HCT116 (cell line): ENCODE data around the gene TMEM256. TPM values are rescaled to one million over a fixed set of nuclear protein-coding genes. Genes with fewer than 3 reads are reported as not detected.

Experiments
- ATAC-seq: fragments of 200-7000 bp; cut with Tn5 transposase; 2 replicates; pipeline ENCODE4 v1.9.1; 2020; ENCODE audit warnings: mild to moderate bottlenecking, moderate library complexity
- BruUV-seq: library from RNA; stranded (reverse); fragments of 400-500 nt; replicated peaks from 2 replicates; lab custom pipeline; 2021; lab: Mats Ljungman, UMichigan
- CTCF ChIA-PET: fragments of 300-600 bp; sonication (Branson Sonifier 250); formaldehyde crosslinking; loops from one replicate; lab custom pipeline; 2021; ENCODE audit warnings: antibody characterized with exemption; lab: Charles Lee
- POLR2A ChIA-PET: fragments of 300-600, 350-600 bp; sonication (Branson Sonifier 250); formaldehyde crosslinking; loops from one replicate; lab custom pipeline; 2021; ENCODE audit warnings: antibody characterized with exemption; lab: Charles Lee
- RAD21 ChIA-PET, 2 experiments: fragments of 300-600 bp; sonication (Branson Sonifier 250); formaldehyde crosslinking; loops; one replicate each; lab custom pipeline; 2023; ENCODE audit warnings: low total read pairs in 2 of 2; ENCODE audit not compliant: uncharacterized antibody in 2 of 2, unreplicated experiment in 2 of 2, low non-redundant PET in 1 of 2; lab: Charles Lee
- DNase-seq: peaks from one replicate; pipeline ENCODE4 v3.0.0-alpha.2; 2010; ENCODE audit warnings: low read depth, low spot score
- H2AFZ ChIP-seq: fragments of 200-600 bp; shearing (Covaris generic), sonication (generic); 2 replicates; pipeline ENCODE4 v1.6.1; 2017; ENCODE audit warnings: low read depth, mixed run types, mixed read lengths, antibody characterized with exemption, low read length; ENCODE audit not compliant: poor library complexity, severe bottlenecking
- H3K27ac ChIP-seq: 2 replicates; pipeline ENCODE4 v1.5.1; 2012; ENCODE audit warnings: low read depth, low read length
- H3K27me3 ChIP-seq: fragments of 200-600 bp; sonication (generic); 2 replicates; pipeline ENCODE4 v1.6.1; 2016; ENCODE audit warnings: mixed run types, low read length, mixed read lengths; ENCODE audit not compliant: insufficient read depth
- H3K36me3 ChIP-seq, 2 experiments: fragments of 200-500 bp in 1 of 2; fragments of 200-600 bp in 1 of 2; sonication (Bioruptor generic) in 1 of 2; sonication (generic) in 1 of 2; 2 replicates each; pipeline versions ENCODE4 v1.5.1 to v1.6.1; 2014 to 2016; ENCODE audit warnings: low read length in 2 of 2, inconsistent platforms in 1 of 2, mixed read lengths in 1 of 2, mixed run types in 1 of 2; ENCODE audit not compliant: insufficient read depth in 2 of 2, control insufficient read depth in 1 of 2
- H3K4me1 ChIP-seq, 2 experiments: fragments of 200-600 bp in 1 of 2; sonication (generic) in 1 of 2; 2 replicates each; pipeline versions ENCODE4 v1.5.1 to v1.6.1; 2012 to 2017; ENCODE audit warnings: low read length in 2 of 2, inconsistent platforms in 1 of 2, mild to moderate bottlenecking in 1 of 2, mixed read lengths in 1 of 2, mixed run types in 1 of 2, moderate library complexity in 1 of 2; ENCODE audit not compliant: insufficient read depth in 2 of 2, control insufficient read depth in 1 of 2
- H3K4me2 ChIP-seq: fragments of 200-600 bp; sonication (generic); 2 replicates; pipeline ENCODE4 v1.6.1; 2017; ENCODE audit warnings: mixed run types, low read length, mixed read lengths
- H3K4me3 ChIP-seq, 2 experiments: fragments of 200-600 bp in 1 of 2; sonication (generic) in 1 of 2; replicated peaks in 1 of 2; 2 replicates each; pipeline ENCODE4 v1.5.1; 2011 to 2016; ENCODE audit warnings: low read length in 2 of 2, control low read depth in 1 of 2, low read depth in 1 of 2, mild to moderate bottlenecking in 1 of 2, mixed read lengths in 1 of 2, mixed run types in 1 of 2
- H3K79me2 ChIP-seq: fragments of 200-600 bp; sonication (generic); 2 replicates; pipeline ENCODE4 v1.6.1; 2017; ENCODE audit warnings: mild to moderate bottlenecking, mixed run types, low read length, moderate library complexity, mixed read lengths; ENCODE audit not compliant: insufficient read depth
- H3K9ac ChIP-seq: fragments of 200-600 bp; sonication (generic); 2 replicates; pipeline ENCODE4 v1.6.1; 2016; ENCODE audit warnings: low read length, mixed read lengths
- H3K9me2 ChIP-seq: fragments of 200-600 bp; sonication (generic), shearing (Covaris generic); 2 replicates; pipeline ENCODE4 v1.6.1; 2017; ENCODE audit warnings: mixed run types, mild to moderate bottlenecking, moderate library complexity; ENCODE audit not compliant: insufficient read depth
- H3K9me3 ChIP-seq, 2 experiments: fragments of 200-500 bp in 1 of 2; fragments of 200-600 bp in 1 of 2; sonication (Bioruptor generic) in 1 of 2; sonication (generic) in 1 of 2; 2 replicates each; pipeline ENCODE4 v1.6.1; 2014 to 2017; ENCODE audit warnings: low read length in 2 of 2, mixed read lengths in 2 of 2, inconsistent platforms in 1 of 2, low read depth in 1 of 2, mild to moderate bottlenecking in 1 of 2, mixed run types in 1 of 2, moderate library complexity in 1 of 2; ENCODE audit not compliant: control insufficient read depth in 1 of 2, insufficient read depth in 1 of 2
- H4K20me1 ChIP-seq: fragments of 200-600 bp; sonication (generic), shearing (Covaris generic); 2 replicates; pipeline ENCODE4 v1.6.1; 2017; ENCODE audit warnings: mixed run types, mild to moderate bottlenecking, moderate library complexity; ENCODE audit not compliant: insufficient read depth
- CBX3 ChIP-seq: IDR thresholded peaks from 2 replicates; pipeline ENCODE4 v1.6.1; 2012; ENCODE audit warnings: low read depth
- CEBPB ChIP-seq: IDR thresholded peaks from 2 replicates; pipeline ENCODE4 v1.6.1; 2012; ENCODE audit warnings: low read depth
- EGR1 ChIP-seq: IDR thresholded peaks from 2 replicates; pipeline ENCODE4 v1.6.1; 2012; ENCODE audit warnings: low read depth
- EZH2 ChIP-seq: fragments of 200-600 bp; sonication (generic); IDR thresholded peaks from 2 replicates; pipeline ENCODE4 v1.6.1; 2017; ENCODE audit warnings: antibody characterized with exemption, mixed run types
- EZH2phosphoT487 ChIP-seq: fragments of 200-600 bp; IDR thresholded peaks from 2 replicates; pipeline ENCODE4 v1.6.1; 2018; ENCODE audit warnings: antibody characterized with exemption, borderline replicate concordance
- FOSL1 ChIP-seq: IDR thresholded peaks from 2 replicates; pipeline ENCODE4 v1.6.1; 2012; ENCODE audit warnings: low read depth
- POLR2AphosphoS5 ChIP-seq: IDR thresholded peaks from 2 replicates; pipeline ENCODE4 v1.6.1; 2011; ENCODE audit warnings: mild to moderate bottlenecking, low read depth, low read length, moderate library complexity
- RAD21 ChIP-seq: IDR thresholded peaks from 2 replicates; pipeline ENCODE4 v1.6.1; 2012; ENCODE audit warnings: low read depth, mild to moderate bottlenecking
- SIN3A ChIP-seq: IDR thresholded peaks from 2 replicates; pipeline ENCODE4 v1.6.1; 2012; ENCODE audit warnings: low read depth
- SP1 ChIP-seq: IDR thresholded peaks from 2 replicates; pipeline ENCODE4 v1.6.1; 2012; ENCODE audit warnings: low read depth
- TCF7L2 ChIP-seq: IDR thresholded peaks from 2 replicates; pipeline ENCODE4 v1.7.0; 2011; ENCODE audit warnings: borderline replicate concordance, inconsistent platforms; ENCODE audit not compliant: insufficient read depth, insufficient read length; ENCODE audit errors: extremely low read depth
- YY1 ChIP-seq: IDR thresholded peaks from 2 replicates; pipeline ENCODE4 v1.6.1; 2011; ENCODE audit warnings: low read length, low read depth, moderate library complexity, mild to moderate bottlenecking; ENCODE audit not compliant: insufficient replicate concordance; ENCODE audit errors: extremely low read depth
- ZFX ChIP-seq: fragments of 450-650 bp; IDR thresholded peaks from 2 replicates; pipeline ENCODE4 v1.6.1; 2017
- ZNF274 ChIP-seq: fragments of 200-500 bp; sonication (Bioruptor generic); IDR thresholded peaks from 2 replicates; pipeline ENCODE4 v1.6.1; 2014; ENCODE audit warnings: mild to moderate bottlenecking, low read depth, low read length, inconsistent platforms
- intact Hi-C: fragments of 100-400 bp; cut with micrococcal nuclease; formaldehyde crosslinking; loops from 2 replicates; pipeline ENCODE4 v1.10.0; 2022
- total RNA-seq: library from RNA; stranded (reverse); gene quantifications from one replicate; pipeline ENCODE4 v1.2.1, GENCODE V29; 2021; ENCODE audit not compliant: unreplicated experiment
- TF ChIP-seq, protein P1 (sequence below): IDR thresholded peaks from 2 replicates; pipeline ENCODE4 v1.6.1; 2012; ENCODE audit warnings: low read depth
- TF ChIP-seq, protein P2 (sequence below): IDR thresholded peaks from 2 replicates; pipeline ENCODE4 v1.6.1; 2011; ENCODE audit warnings: mild to moderate bottlenecking, low read length, moderate library complexity; ENCODE audit not compliant: insufficient replicate concordance; ENCODE audit errors: extremely low read depth

TMEM256 gene
- total RNA-seq, 1 experiment from 2014 or later = 110 TPM

DNA sequence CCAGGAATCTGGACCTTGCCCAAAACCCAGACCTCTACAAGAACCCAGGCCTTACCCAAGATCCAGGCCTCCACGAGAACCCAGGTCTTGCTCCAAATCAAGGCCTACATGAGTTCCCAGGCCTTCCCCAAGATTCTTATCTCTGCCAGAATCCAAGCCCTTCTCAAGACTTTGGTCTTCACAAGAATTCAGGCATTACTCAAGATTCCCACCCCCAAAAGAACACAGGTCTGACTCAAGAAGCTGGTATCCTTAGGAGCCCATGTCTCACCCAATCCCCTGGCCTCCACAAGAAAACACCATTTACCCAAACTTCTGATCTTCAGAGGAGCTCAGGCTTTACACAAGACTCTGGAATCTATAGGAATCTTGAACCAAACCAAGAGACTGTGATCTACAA is 27.3 kb upstream of the TMEM256 start:
- ChIA-PET POLR2A (no interaction called here), CTCF (no interaction called here), RAD21 (no interaction called here)
- no TSS peak for BruUV-seq
- no peak overlapping the region for H3K4me2 ChIP-seq
- H3K79me2 ChIP-seq = no peaks in the 10 kb centered on the region
- no peaks in the 10 kb centered on the region; a peak in 1 of 4 replicates for H3K9me3 ChIP-seq
- peaks cover under 1 to 16% of the 10 kb centered on the region in 2 experiments for H3K4me1 ChIP-seq
- intact Hi-C loops = loop anchor here (10.0 kb wide), 1 partner anchor 166 kb away; the partner anchor contains the start of gene CLDN7
- H4K20me1 ChIP-seq = no peaks in the 10 kb centered on the region
- no peaks in the 10 kb centered on the region for H3K9me2 ChIP-seq
- H3K9ac ChIP-seq = no peak overlapping the region
- H3K36me3 ChIP-seq = no peaks in the 10 kb centered on the region
- TF ChIP-seq, protein P1, sequence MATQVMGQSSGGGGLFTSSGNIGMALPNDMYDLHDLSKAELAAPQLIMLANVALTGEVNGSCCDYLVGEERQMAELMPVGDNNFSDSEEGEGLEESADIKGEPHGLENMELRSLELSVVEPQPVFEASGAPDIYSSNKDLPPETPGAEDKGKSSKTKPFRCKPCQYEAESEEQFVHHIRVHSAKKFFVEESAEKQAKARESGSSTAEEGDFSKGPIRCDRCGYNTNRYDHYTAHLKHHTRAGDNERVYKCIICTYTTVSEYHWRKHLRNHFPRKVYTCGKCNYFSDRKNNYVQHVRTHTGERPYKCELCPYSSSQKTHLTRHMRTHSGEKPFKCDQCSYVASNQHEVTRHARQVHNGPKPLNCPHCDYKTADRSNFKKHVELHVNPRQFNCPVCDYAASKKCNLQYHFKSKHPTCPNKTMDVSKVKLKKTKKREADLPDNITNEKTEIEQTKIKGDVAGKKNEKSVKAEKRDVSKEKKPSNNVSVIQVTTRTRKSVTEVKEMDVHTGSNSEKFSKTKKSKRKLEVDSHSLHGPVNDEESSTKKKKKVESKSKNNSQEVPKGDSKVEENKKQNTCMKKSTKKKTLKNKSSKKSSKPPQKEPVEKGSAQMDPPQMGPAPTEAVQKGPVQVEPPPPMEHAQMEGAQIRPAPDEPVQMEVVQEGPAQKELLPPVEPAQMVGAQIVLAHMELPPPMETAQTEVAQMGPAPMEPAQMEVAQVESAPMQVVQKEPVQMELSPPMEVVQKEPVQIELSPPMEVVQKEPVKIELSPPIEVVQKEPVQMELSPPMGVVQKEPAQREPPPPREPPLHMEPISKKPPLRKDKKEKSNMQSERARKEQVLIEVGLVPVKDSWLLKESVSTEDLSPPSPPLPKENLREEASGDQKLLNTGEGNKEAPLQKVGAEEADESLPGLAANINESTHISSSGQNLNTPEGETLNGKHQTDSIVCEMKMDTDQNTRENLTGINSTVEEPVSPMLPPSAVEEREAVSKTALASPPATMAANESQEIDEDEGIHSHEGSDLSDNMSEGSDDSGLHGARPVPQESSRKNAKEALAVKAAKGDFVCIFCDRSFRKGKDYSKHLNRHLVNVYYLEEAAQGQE = no peak
- TF ChIP-seq, protein P2, sequence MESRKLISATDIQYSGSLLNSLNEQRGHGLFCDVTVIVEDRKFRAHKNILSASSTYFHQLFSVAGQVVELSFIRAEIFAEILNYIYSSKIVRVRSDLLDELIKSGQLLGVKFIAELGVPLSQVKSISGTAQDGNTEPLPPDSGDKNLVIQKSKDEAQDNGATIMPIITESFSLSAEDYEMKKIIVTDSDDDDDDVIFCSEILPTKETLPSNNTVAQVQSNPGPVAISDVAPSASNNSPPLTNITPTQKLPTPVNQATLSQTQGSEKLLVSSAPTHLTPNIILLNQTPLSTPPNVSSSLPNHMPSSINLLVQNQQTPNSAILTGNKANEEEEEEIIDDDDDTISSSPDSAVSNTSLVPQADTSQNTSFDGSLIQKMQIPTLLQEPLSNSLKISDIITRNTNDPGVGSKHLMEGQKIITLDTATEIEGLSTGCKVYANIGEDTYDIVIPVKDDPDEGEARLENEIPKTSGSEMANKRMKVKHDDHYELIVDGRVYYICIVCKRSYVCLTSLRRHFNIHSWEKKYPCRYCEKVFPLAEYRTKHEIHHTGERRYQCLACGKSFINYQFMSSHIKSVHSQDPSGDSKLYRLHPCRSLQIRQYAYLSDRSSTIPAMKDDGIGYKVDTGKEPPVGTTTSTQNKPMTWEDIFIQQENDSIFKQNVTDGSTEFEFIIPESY = no peak
- TF ChIP-seq FOSL1 = no peak
- TF ChIP-seq EZH2 = no peak
- TF ChIP-seq RAD21 = no peak
- TF ChIP-seq YY1 = no peak
- TF ChIP-seq POLR2AphosphoS5 = no peak
- no peak for TF ChIP-seq CBX3
- no peak for TF ChIP-seq ZNF274
- no peak for TF ChIP-seq EGR1
- no peak for TF ChIP-seq ZFX
- TF ChIP-seq CEBPB = no peak
- TF ChIP-seq SP1 = no peak
- no peak for TF ChIP-seq TCF7L2
- no peak for TF ChIP-seq EZH2phosphoT487
- TF ChIP-seq SIN3A = no peak
- no peak for ATAC-seq
- no peak overlapping the region for H3K4me3 ChIP-seq
- no peaks in the 10 kb centered on the region for H3K27me3 ChIP-seq
- no peak overlapping the region for H2AFZ ChIP-seq
- H3K27ac ChIP-seq = no peak overlapping the region
- DNase-seq = no peak
